HEK293 (cell line): ENCODE data around the gene PACRG.

Source experiments
- CTCF ChIA-PET: fragments of 350-600 bp; formaldehyde crosslinking; extraction: SDS; loops from one replicate; lab custom pipeline; 2021; ENCODE audit warnings: antibody characterized with exemption; lab: Yijun Ruan, JAX
- POLR2A ChIA-PET: fragments of 300-600 bp; formaldehyde crosslinking; extraction: SDS; loops from one replicate; lab custom pipeline; 2020; ENCODE audit warnings: antibody characterized with exemption, inconsistent platforms; lab: Yijun Ruan, JAX
- H3K27ac ChIP-seq: fragments of 200-500 bp; sonication (Bioruptor generic); 2 replicates; pipeline ENCODE4 v1.5.1; 2014; ENCODE audit warnings: low read depth, low read length, control low read depth, inconsistent platforms; ENCODE audit errors: extremely low read depth
- H3K36me3 ChIP-seq, 2 experiments: fragments of 200-500 bp in 1 of 2; sonication (Bioruptor generic) in 1 of 2; 1 replicate in 1 of 2; 2 replicates in 1 of 2; pipeline ENCODE4 v1.5.1; 2014 to 2017; ENCODE audit warnings: inconsistent platforms in 2 of 2, low read length in 2 of 2; ENCODE audit not compliant: control insufficient read depth in 2 of 2, insufficient read depth in 1 of 2
- H3K4me1 ChIP-seq: fragments of 200-500 bp; sonication (Bioruptor generic); 2 replicates; pipeline ENCODE4 v1.5.1; 2014; ENCODE audit warnings: mild to moderate bottlenecking, low read length, inconsistent platforms; ENCODE audit not compliant: control insufficient read depth, insufficient read depth
- H3K4me3 ChIP-seq: 2 replicates; pipeline ENCODE4 v1.5.1; 2011; ENCODE audit warnings: low read depth, mild to moderate bottlenecking, control low read depth, low read length, moderate library complexity
- H3K9me3 ChIP-seq: fragments of 200-500 bp; sonication (Bioruptor generic); 2 replicates; pipeline ENCODE4 v1.5.1; 2014; ENCODE audit warnings: low read depth, low read length, inconsistent platforms; ENCODE audit not compliant: control insufficient read depth, insufficient read depth
- GLI4 ChIP-seq: fragments of 450-650 bp; formaldehyde crosslinking; IDR thresholded peaks from 2 replicates; pipeline ENCODE4 v1.5.1; 2016; ENCODE audit warnings: missing biosample characterization, missing genetic modification characterization
- IKZF3 ChIP-seq: fragments of 450-650 bp; IDR thresholded peaks from 2 replicates; pipeline ENCODE4 v1.5.0; 2018; ENCODE audit warnings: missing biosample characterization, mild to moderate bottlenecking, missing genetic modification characterization, moderate library complexity
- KLF16 ChIP-seq: fragments of 450-650 bp; formaldehyde crosslinking; IDR thresholded peaks from 2 replicates; pipeline ENCODE4 v1.5.1; 2017; ENCODE audit warnings: missing biosample characterization, missing genetic modification characterization
- KLF8 ChIP-seq: fragments of 450-650 bp; formaldehyde crosslinking; IDR thresholded peaks from 2 replicates; pipeline ENCODE4 v1.5.1; 2016; ENCODE audit warnings: missing biosample characterization, missing genetic modification characterization
- MEIS1 ChIP-seq: sonication (generic); formaldehyde crosslinking; IDR thresholded peaks from 2 replicates; pipeline ENCODE4 v1.8.1; 2022; ENCODE audit warnings: missing genetic modification reagents, mild to moderate bottlenecking, borderline replicate concordance
- REPIN1 ChIP-seq: fragments of 450-650 bp; formaldehyde crosslinking; IDR thresholded peaks from 2 replicates; pipeline ENCODE4 v1.5.1; 2017; ENCODE audit warnings: missing biosample characterization, missing genetic modification characterization, low read depth
- TSHZ1 ChIP-seq: fragments of 450-650 bp; formaldehyde crosslinking; IDR thresholded peaks from 2 replicates; pipeline ENCODE4 v1.5.1; 2016; ENCODE audit warnings: missing biosample characterization, missing genetic modification characterization, borderline replicate concordance
- ZBTB8A ChIP-seq: fragments of 450-650 bp; formaldehyde crosslinking; IDR thresholded peaks from 2 replicates; pipeline ENCODE4 v1.5.1; 2016; ENCODE audit warnings: missing biosample characterization, missing genetic modification characterization
- ZNF24 ChIP-seq: fragments of 450-650 bp; formaldehyde crosslinking; IDR thresholded peaks from 2 replicates; pipeline ENCODE4 v1.5.1; 2016; ENCODE audit warnings: missing biosample characterization, missing genetic modification characterization
- ZNF513 ChIP-seq: fragments of 450-650 bp; IDR thresholded peaks from 2 replicates; pipeline ENCODE4 v1.5.1; 2018; ENCODE audit warnings: missing biosample characterization, missing genetic modification characterization
- ZNF555 ChIP-seq: fragments of 450-650 bp; formaldehyde crosslinking; conservative IDR thresholded peaks from 2 replicates; pipeline ENCODE4 v1.5.1; 2017; ENCODE audit warnings: missing biosample characterization, mild to moderate bottlenecking, missing genetic modification characterization, inconsistent platforms
- ZNF624 ChIP-seq: fragments of 450-650 bp; formaldehyde crosslinking; IDR thresholded peaks from 2 replicates; pipeline ENCODE4 v1.5.1; 2017; ENCODE audit warnings: missing biosample characterization, missing genetic modification characterization
- ZSCAN16 ChIP-seq: fragments of 450-650 bp; formaldehyde crosslinking; IDR thresholded peaks from 2 replicates; pipeline ENCODE4 v1.5.1; 2016; ENCODE audit warnings: missing biosample characterization, missing genetic modification characterization
- ZSCAN4 ChIP-seq: fragments of 450-650 bp; formaldehyde crosslinking; IDR thresholded peaks from 2 replicates; pipeline ENCODE4 v1.5.1; 2017; ENCODE audit warnings: missing biosample characterization, missing genetic modification characterization
- ZXDB ChIP-seq: fragments of 450-650 bp; formaldehyde crosslinking; IDR thresholded peaks from 2 replicates; pipeline ENCODE4 v1.5.1; 2016; ENCODE audit warnings: missing biosample characterization, missing genetic modification characterization
- TF ChIP-seq, protein P1 (sequence below): fragments of 450-650 bp; formaldehyde crosslinking; IDR thresholded peaks from 2 replicates; pipeline ENCODE4 v1.5.1; 2016; ENCODE audit warnings: missing biosample characterization, missing genetic modification characterization
- TF ChIP-seq, protein P2 (sequence below): fragments of 450-650 bp; formaldehyde crosslinking; IDR thresholded peaks from 2 replicates; pipeline ENCODE4 v1.5.1; 2016; ENCODE audit warnings: missing biosample characterization, missing genetic modification characterization
- TF ChIP-seq, protein P3 (sequence below): fragments of 450-650 bp; formaldehyde crosslinking; optimal IDR thresholded peaks from 2 replicates; pipeline ENCODE3; 2016; ENCODE audit warnings: missing biosample characterization, mild to moderate bottlenecking, missing genetic modification characterization

Gene PACRG

DNA sequence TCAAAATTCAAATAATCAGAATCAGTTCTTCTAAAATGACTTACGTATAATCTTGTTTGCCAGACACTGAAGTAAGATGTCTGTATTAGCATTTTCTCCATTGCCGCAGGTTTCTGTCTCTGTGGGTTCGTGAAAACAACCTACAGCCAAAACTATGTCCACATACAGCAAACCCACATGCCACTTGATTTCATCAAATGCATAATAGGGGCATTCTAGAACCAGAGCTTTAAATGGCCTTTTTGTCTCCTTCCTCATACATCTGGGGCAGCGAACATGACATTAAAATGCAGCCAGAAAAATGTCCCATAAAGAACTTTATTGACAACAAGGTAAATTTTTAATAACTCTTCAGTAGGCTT, 596.5 kb downstream of the PACRG start:
- CTCF ChIA-PET = no interaction called here
- no peaks in the 10 kb centered on the region for H3K4me1 ChIP-seq
- no peaks in the 10 kb centered on the region for H3K36me3 ChIP-seq
- POLR2A ChIA-PET = no interaction called here
- no peak overlapping the region for H3K27ac ChIP-seq
- H3K9me3 ChIP-seq = no peaks in the 10 kb centered on the region
- TF ChIP-seq ZSCAN4 (tag by site-specific recombination) (no peak), GLI4 (tag by site-specific recombination) (no peak), KLF16 (no peak), ZNF624 (tag by site-specific recombination) (no peak), ZSCAN16 (tag by site-specific recombination) (no peak), ZNF24 (no peak), KLF8 (tag by site-specific recombination) (no peak)
- TF ChIP-seq, all 188 proteins: peak for 0
- no peak overlapping the region for H3K4me3 ChIP-seq

GRCh38 chr6:163324688-163325389, 597.1 kb downstream of the PACRG start:
- CTCF ChIA-PET = interaction anchor here (0.7 kb wide), 1 partner anchor 588 kb away, joined by 3 read pairs; no protein-coding TSS in a partner anchor
- TF ChIP-seq, protein P1, sequence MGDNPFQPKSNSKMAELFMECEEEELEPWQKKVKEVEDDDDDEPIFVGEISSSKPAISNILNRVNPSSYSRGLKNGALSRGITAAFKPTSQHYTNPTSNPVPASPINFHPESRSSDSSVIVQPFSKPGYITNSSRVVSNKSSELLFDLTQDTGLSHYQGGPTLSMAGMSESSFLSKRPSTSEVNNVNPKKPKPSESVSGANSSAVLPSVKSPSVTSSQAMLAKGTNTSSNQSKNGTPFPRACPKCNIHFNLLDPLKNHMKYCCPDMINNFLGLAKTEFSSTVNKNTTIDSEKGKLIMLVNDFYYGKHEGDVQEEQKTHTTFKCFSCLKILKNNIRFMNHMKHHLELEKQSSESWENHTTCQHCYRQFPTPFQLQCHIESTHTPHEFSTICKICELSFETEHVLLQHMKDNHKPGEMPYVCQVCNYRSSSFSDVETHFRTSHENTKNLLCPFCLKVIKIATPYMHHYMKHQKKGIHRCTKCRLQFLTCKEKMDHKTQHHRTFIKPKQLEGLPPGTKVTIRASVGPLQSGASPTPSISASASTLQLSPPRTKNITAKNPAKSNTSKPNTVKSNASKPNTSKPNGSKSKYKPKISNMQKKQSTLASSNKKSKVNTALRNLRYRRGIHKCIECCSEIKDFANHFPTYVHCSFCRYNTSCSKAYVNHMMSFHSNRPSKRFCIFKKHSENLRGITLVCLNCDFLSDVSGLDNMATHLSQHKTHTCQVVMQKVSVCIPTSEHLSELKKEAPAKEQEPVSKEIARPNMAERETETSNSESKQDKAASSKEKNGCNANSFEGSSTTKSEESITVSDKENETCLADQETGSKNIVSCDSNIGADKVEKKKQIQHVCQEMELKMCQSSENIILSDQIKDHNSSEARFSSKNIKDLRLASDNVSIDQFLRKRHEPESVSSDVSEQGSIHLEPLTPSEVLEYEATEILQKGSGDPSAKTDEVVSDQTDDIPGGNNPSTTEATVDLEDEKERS = no peak
- TF ChIP-seq MEIS1 (no peak), KLF8 (tag by site-specific recombination) (no peak), ZNF513 (tag by site-specific recombination) (no peak)
- no peaks in the 10 kb centered on the region for H3K9me3 ChIP-seq
- H3K27ac ChIP-seq = no peak overlapping the region
- no peaks in the 10 kb centered on the region for H3K36me3 ChIP-seq
- no peak overlapping the region for H3K4me3 ChIP-seq
- POLR2A ChIA-PET = no interaction called here
- no peaks in the 10 kb centered on the region for H3K4me1 ChIP-seq

GRCh38 chr6:163325390-163325784, 597.6 kb downstream of the PACRG start:
- ChIA-PET POLR2A (no interaction called here), CTCF (interaction anchor here (0.7 kb wide), 1 partner anchor 588 kb away, joined by 3 read pairs; no protein-coding TSS in a partner anchor)
- H3K36me3 ChIP-seq = no peaks in the 10 kb centered on the region
- H3K27ac ChIP-seq = no peak overlapping the region
- H3K9me3 ChIP-seq = no peaks in the 10 kb centered on the region
- H3K4me3 ChIP-seq = no peak overlapping the region
- no peaks in the 10 kb centered on the region for H3K4me1 ChIP-seq
- TF ChIP-seq KLF16 (no peak), IKZF3 (tag by site-specific recombination) (no peak), ZNF555 (tag by site-specific recombination) (no peak), TSHZ1 (tag by site-specific recombination) (no peak), REPIN1 (tag by site-specific recombination) (no peak), ZXDB (tag by site-specific recombination) (no peak), ZBTB8A (tag by site-specific recombination) (no peak)
- TF ChIP-seq, protein P2, sequence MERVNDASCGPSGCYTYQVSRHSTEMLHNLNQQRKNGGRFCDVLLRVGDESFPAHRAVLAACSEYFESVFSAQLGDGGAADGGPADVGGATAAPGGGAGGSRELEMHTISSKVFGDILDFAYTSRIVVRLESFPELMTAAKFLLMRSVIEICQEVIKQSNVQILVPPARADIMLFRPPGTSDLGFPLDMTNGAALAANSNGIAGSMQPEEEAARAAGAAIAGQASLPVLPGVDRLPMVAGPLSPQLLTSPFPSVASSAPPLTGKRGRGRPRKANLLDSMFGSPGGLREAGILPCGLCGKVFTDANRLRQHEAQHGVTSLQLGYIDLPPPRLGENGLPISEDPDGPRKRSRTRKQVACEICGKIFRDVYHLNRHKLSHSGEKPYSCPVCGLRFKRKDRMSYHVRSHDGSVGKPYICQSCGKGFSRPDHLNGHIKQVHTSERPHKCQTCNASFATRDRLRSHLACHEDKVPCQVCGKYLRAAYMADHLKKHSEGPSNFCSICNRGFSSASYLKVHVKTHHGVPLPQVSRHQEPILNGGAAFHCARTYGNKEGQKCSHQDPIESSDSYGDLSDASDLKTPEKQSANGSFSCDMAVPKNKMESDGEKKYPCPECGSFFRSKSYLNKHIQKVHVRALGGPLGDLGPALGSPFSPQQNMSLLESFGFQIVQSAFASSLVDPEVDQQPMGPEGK (tag by site-specific recombination) = no peak
- TF ChIP-seq, protein P3, sequence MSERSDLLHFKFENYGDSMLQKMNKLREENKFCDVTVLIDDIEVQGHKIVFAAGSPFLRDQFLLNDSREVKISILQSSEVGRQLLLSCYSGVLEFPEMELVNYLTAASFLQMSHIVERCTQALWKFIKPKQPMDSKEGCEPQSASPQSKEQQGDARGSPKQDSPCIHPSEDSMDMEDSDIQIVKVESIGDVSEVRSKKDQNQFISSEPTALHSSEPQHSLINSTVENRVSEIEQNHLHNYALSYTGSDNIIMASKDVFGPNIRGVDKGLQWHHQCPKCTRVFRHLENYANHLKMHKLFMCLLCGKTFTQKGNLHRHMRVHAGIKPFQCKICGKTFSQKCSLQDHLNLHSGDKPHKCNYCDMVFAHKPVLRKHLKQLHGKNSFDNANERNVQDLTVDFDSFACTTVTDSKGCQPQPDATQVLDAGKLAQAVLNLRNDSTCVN (tag by site-specific recombination) = no peak
